Measurements from ENCODE around the gene ERVFRD-1.

DNA sequence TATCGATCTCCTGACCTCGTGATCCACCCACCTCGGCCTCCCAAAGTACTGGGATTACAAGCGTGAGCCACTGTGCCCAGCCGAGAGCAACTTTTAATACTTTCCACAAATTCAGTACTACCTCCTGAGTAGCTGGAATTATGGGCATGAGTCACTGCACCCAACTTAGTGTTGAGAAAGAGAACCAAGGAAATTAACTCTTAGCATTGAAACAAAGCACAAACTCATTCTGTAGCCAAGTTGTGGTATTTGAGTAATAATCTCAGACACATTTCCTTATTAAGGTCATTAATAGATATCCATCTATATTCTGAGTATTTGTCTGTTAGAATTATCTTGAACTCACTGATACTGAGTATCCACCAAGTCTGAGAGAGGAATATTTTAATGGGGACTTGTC, 53.1 kb downstream of the ERVFRD-1 start:
- TF ChIP-seq, protein P1, sequence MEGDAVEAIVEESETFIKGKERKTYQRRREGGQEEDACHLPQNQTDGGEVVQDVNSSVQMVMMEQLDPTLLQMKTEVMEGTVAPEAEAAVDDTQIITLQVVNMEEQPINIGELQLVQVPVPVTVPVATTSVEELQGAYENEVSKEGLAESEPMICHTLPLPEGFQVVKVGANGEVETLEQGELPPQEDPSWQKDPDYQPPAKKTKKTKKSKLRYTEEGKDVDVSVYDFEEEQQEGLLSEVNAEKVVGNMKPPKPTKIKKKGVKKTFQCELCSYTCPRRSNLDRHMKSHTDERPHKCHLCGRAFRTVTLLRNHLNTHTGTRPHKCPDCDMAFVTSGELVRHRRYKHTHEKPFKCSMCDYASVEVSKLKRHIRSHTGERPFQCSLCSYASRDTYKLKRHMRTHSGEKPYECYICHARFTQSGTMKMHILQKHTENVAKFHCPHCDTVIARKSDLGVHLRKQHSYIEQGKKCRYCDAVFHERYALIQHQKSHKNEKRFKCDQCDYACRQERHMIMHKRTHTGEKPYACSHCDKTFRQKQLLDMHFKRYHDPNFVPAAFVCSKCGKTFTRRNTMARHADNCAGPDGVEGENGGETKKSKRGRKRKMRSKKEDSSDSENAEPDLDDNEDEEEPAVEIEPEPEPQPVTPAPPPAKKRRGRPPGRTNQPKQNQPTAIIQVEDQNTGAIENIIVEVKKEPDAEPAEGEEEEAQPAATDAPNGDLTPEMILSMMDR (conservative IDR thresholded peaks at IDR 0.05 in 1 of 2, IDR thresholded peaks at IDR 0.05 in 1 of 2; ENCODE audit: extremely low read depth in 1 of 2, insufficient read depth in 1 of 2, low read depth in 1 of 2, low read length in 2 of 2): no peak
- no peak for TF ChIP-seq EZH2 (IDR thresholded peaks at IDR 0.05; ENCODE audit: borderline replicate concordance, low read length)

Data from mammary epithelial cell (primary cell).